ENCODE results near the gene ABLIM2.

GRCh38 chr4:8002525-8003309 lies 155.9 kb downstream of the ABLIM2 start:
- TF ChIP-seq CTCF (IDR thresholded peaks at IDR 0.05) (no peak), POLR2AphosphoS5 (IDR thresholded peaks at IDR 0.05) (no peak), POLR2A (IDR thresholded peaks at IDR 0.05) (no peak)
